Measurements from ENCODE around the gene GPR158. TPM values are rescaled to one million over a fixed set of nuclear protein-coding genes. Genes with fewer than 3 reads are reported as not detected.

The GPR158 gene
- total and polyA plus RNA-seq, 4 donors, result 0.42 TPM; not detected in 3

DNA sequence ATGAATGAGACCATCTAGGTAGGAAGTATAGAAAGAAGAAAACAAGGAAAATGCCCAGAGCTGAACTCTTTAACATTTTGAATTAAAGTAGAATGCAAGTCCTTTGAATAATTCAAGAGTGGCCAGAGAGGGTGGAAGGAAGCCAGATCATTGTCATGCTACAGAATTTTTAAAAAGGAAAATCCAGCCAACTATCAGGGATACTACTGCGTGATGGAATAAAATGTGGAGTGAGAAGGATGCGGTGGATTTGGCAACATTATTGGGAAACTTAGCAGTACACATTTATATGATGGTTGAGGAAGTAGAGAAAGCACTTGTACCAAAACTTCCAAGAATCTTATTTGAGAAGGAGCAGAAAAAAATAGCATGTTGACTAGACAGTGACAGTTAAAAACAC lies 261.6 kb downstream of the GPR158 start:
- ATAC-seq (ENCODE audit: low FRiP score) (no peak), DNase-seq (no peak)
- Histone ChIP-seq H3K9me3 (ENCODE audit: control insufficient read depth, low read length) (no peaks in the 10 kb centered on the region), H3K27ac (ENCODE audit: low read depth in 1 of 2, low read length in 2 of 2) (no peak overlapping the region), H3K4me3 (ENCODE audit: low read length in 2 of 2) (no peak overlapping the region), H3K4me1 (ENCODE audit: control insufficient read depth in 1 of 2, insufficient read depth in 2 of 2, low read length in 2 of 2) (no peaks in the 10 kb centered on the region), H3K36me3 (ENCODE audit: control insufficient read depth in 1 of 2, insufficient read depth in 2 of 2, low read length in 1 of 2) (no peaks in the 10 kb centered on the region), H3K27me3 (ENCODE audit: control insufficient read depth in 1 of 2, insufficient read depth in 2 of 2, low read length in 1 of 2) (no peaks in the 10 kb centered on the region)
- intact Hi-C loops (cut with DNase I), result no loop called here
- 80 to 90% methylated on average over 2 of the region's 2 CpGs for WGBS, 2 donors

- intact Hi-C loops (cut with DNase I), result no loop called here
- no peak for ATAC-seq (ENCODE audit: low FRiP score)
- no peaks in the 10 kb centered on the region for H3K4me1 ChIP-seq (ENCODE audit: control insufficient read depth in 1 of 2, insufficient read depth in 2 of 2, low read length in 2 of 2)
- H3K36me3 ChIP-seq (ENCODE audit: control insufficient read depth in 1 of 2, insufficient read depth in 2 of 2, low read length in 1 of 2), result no peaks in the 10 kb centered on the region
- H3K27me3 ChIP-seq (ENCODE audit: control insufficient read depth in 1 of 2, insufficient read depth in 2 of 2, low read length in 1 of 2), result no peaks in the 10 kb centered on the region
- WGBS, 2 donors, result 27 to 39% methylated on average over 1 of the region's 1 CpG
- no peak overlapping the region for H3K4me3 ChIP-seq (ENCODE audit: low read length in 2 of 2)
- DNase-seq, result no peak
- no peaks in the 10 kb centered on the region for H3K9me3 ChIP-seq (ENCODE audit: control insufficient read depth, low read length)
- no peak overlapping the region for H3K27ac ChIP-seq (ENCODE audit: low read depth in 1 of 2, low read length in 2 of 2)
Measured at GRCh38 chr10:25441270-25441669, 266.5 kb downstream of the GPR158 start.

- intact Hi-C loops (cut with DNase I), result no loop called here
- H3K36me3 ChIP-seq (ENCODE audit: control insufficient read depth in 1 of 2, insufficient read depth in 2 of 2, low read length in 1 of 2), result no peaks in the 10 kb centered on the region
- H3K27me3 ChIP-seq (ENCODE audit: control insufficient read depth in 1 of 2, insufficient read depth in 2 of 2, low read length in 1 of 2), result no peaks in the 10 kb centered on the region
- no peaks in the 10 kb centered on the region for H3K4me1 ChIP-seq (ENCODE audit: control insufficient read depth in 1 of 2, insufficient read depth in 2 of 2, low read length in 2 of 2)
- no peak overlapping the region for H3K27ac ChIP-seq (ENCODE audit: low read depth in 1 of 2, low read length in 2 of 2)
- no peak for DNase-seq
- no peak overlapping the region for H3K4me3 ChIP-seq (ENCODE audit: low read length in 2 of 2)
- WGBS, 2 donors, result 75 to 86% methylated on average over 6 of the region's 6 CpGs
- no peaks in the 10 kb centered on the region for H3K9me3 ChIP-seq (ENCODE audit: control insufficient read depth, low read length)
- peak; percentile 52 for ATAC-seq (ENCODE audit: low FRiP score)
Measured at GRCh38 chr10:25444266-25444665, 269.5 kb downstream of the GPR158 start.

DNA sequence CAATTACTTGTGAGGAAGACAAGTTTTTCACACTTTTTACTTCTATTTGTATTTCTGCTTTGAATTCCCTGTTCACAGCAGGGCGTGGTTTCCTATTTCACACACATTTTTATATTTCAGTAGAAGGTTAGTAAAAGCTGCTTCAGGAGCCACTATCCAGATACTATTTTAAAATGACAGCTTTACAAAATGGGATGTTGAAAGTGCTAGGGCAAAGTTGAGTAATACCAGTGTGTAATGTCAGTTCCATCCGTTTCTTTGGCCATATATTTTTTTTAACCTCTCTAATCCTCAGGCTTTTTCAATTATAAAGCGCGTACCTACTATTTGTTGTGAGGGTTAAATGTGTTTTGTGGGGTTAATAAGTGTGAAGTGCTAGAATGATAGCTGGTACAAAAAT lies 276.6 kb downstream of the GPR158 start:
- WGBS, 2 donors, result 73 to 74% methylated on average over 4 of the region's 4 CpGs
- no peak for DNase-seq
- Histone ChIP-seq H3K27ac (ENCODE audit: low read depth in 1 of 2, low read length in 2 of 2) (no peak overlapping the region), H3K27me3 (ENCODE audit: control insufficient read depth in 1 of 2, insufficient read depth in 2 of 2, low read length in 1 of 2) (no peaks in the 10 kb centered on the region), H3K36me3 (ENCODE audit: control insufficient read depth in 1 of 2, insufficient read depth in 2 of 2, low read length in 1 of 2) (no peaks in the 10 kb centered on the region), H3K9me3 (ENCODE audit: control insufficient read depth, low read length) (no peaks in the 10 kb centered on the region), H3K4me3 (ENCODE audit: low read length in 2 of 2) (no peak overlapping the region), H3K4me1 (ENCODE audit: control insufficient read depth in 1 of 2, insufficient read depth in 2 of 2, low read length in 2 of 2) (no peaks in the 10 kb centered on the region)
- no peak for ATAC-seq (ENCODE audit: low FRiP score)
- intact Hi-C loops (cut with DNase I), result no loop called here

DNA sequence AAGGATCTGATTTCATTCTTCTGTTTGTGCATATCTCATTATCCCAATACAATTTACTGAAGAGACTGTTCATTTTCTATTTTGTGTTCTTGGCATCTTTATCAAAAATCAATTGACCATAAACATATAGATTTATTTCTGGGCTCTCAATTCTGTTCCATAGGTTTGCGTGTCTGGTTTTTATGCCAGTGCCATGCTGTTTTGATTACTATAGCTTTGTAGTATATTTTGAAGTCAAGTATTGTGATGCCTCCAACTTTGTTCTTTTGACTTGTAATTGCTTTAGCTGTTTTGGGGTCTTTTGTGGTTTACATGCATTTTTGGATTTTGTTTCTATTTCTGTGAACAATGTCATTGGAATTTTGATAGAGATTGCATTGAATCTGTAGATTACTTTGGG lies 278.8 kb downstream of the GPR158 start:
- Histone ChIP-seq H3K4me1 (ENCODE audit: control insufficient read depth in 1 of 2, insufficient read depth in 2 of 2, low read length in 2 of 2) (no peaks in the 10 kb centered on the region), H3K27ac (ENCODE audit: low read depth in 1 of 2, low read length in 2 of 2) (no peak overlapping the region), H3K36me3 (ENCODE audit: control insufficient read depth in 1 of 2, insufficient read depth in 2 of 2, low read length in 1 of 2) (no peaks in the 10 kb centered on the region), H3K27me3 (ENCODE audit: control insufficient read depth in 1 of 2, insufficient read depth in 2 of 2, low read length in 1 of 2) (no peaks in the 10 kb centered on the region), H3K9me3 (ENCODE audit: control insufficient read depth, low read length) (no peaks in the 10 kb centered on the region), H3K4me3 (ENCODE audit: low read length in 2 of 2) (no peak overlapping the region)
- 87 to 91% methylated on average over 1 of the region's 1 CpG for WGBS, 2 donors
- ATAC-seq (ENCODE audit: low FRiP score) (no peak), DNase-seq (no peak)
- intact Hi-C loops (cut with DNase I), result no loop called here

GRCh38 chr10:25455980-25456567 lies 281.3 kb downstream of the GPR158 start:
- Histone ChIP-seq H3K36me3 (ENCODE audit: control insufficient read depth in 1 of 2, insufficient read depth in 2 of 2, low read length in 1 of 2) (no peaks in the 10 kb centered on the region), H3K4me1 (ENCODE audit: control insufficient read depth in 1 of 2, insufficient read depth in 2 of 2, low read length in 2 of 2) (no peaks in the 10 kb centered on the region), H3K9me3 (ENCODE audit: control insufficient read depth, low read length) (no peaks in the 10 kb centered on the region), H3K27ac (ENCODE audit: low read depth in 1 of 2, low read length in 2 of 2) (no peak overlapping the region), H3K27me3 (ENCODE audit: control insufficient read depth in 1 of 2, insufficient read depth in 2 of 2, low read length in 1 of 2) (no peaks in the 10 kb centered on the region), H3K4me3 (ENCODE audit: low read length in 2 of 2) (no peak overlapping the region)
- WGBS, 2 donors, result 20 to 21% methylated on average over 4 of the region's 4 CpGs
- ATAC-seq (ENCODE audit: low FRiP score), result no peak
- intact Hi-C loops (cut with DNase I), result no loop called here
- DNase-seq, result no peak

DNA sequence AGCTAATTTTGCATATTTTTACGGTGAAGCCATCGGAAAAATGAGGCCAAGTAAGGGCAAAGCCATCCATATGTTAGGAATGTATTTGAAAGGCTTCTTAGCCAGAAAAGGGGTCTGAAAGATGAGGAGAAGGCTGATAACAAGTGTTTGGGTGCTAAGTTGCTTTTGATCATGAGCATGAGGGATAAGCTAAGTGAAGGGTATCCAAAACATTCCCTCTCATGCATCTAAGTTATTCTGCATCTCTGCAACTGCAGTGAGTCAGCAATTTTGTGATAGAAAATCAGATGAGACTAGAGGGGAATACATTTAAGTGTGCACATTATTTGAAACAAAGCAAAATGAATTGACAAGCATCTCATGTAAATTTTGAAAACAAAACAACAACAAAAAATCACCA lies 282.8 kb downstream of the GPR158 start:
- DNase-seq (no peak), ATAC-seq (ENCODE audit: low FRiP score) (no peak)
- no peaks in the 10 kb centered on the region for H3K4me1 ChIP-seq (ENCODE audit: control insufficient read depth in 1 of 2, insufficient read depth in 2 of 2, low read length in 2 of 2)
- intact Hi-C loops (cut with DNase I), result no loop called here
- H3K36me3 ChIP-seq (ENCODE audit: control insufficient read depth in 1 of 2, insufficient read depth in 2 of 2, low read length in 1 of 2), result no peaks in the 10 kb centered on the region
- no peak overlapping the region for H3K27ac ChIP-seq (ENCODE audit: low read depth in 1 of 2, low read length in 2 of 2)
- H3K4me3 ChIP-seq (ENCODE audit: low read length in 2 of 2), result no peak overlapping the region
- no peaks in the 10 kb centered on the region for H3K9me3 ChIP-seq (ENCODE audit: control insufficient read depth, low read length)
- no peaks in the 10 kb centered on the region for H3K27me3 ChIP-seq (ENCODE audit: control insufficient read depth in 1 of 2, insufficient read depth in 2 of 2, low read length in 1 of 2)
- 71 to 80% methylated on average over 2 of the region's 2 CpGs for WGBS, 2 donors

GRCh38 chr10:25465582-25466372 lies 291.0 kb downstream of the GPR158 start:
- no peak for ATAC-seq (ENCODE audit: low FRiP score)
- no peaks in the 10 kb centered on the region for H3K4me1 ChIP-seq (ENCODE audit: control insufficient read depth in 1 of 2, insufficient read depth in 2 of 2, low read length in 2 of 2)
- H3K9me3 ChIP-seq (ENCODE audit: control insufficient read depth, low read length), result peaks cover 1% of the 10 kb centered on the region
- 86 to 89% methylated on average over 20 of the region's 20 CpGs for WGBS, 2 donors
- no peak overlapping the region for H3K27ac ChIP-seq (ENCODE audit: low read depth in 1 of 2, low read length in 2 of 2)
- DNase-seq, result peak in 1 of 2 donors; percentile 26
- no peaks in the 10 kb centered on the region for H3K36me3 ChIP-seq (ENCODE audit: control insufficient read depth in 1 of 2, insufficient read depth in 2 of 2, low read length in 1 of 2)
- intact Hi-C loops (cut with DNase I), result no loop called here
- H3K27me3 ChIP-seq (ENCODE audit: control insufficient read depth in 1 of 2, insufficient read depth in 2 of 2, low read length in 1 of 2), result no peaks in the 10 kb centered on the region
- no peak overlapping the region for H3K4me3 ChIP-seq (ENCODE audit: low read length in 2 of 2)

- Histone ChIP-seq H3K27ac (ENCODE audit: low read depth in 1 of 2, low read length in 2 of 2) (no peak overlapping the region), H3K36me3 (ENCODE audit: control insufficient read depth in 1 of 2, insufficient read depth in 2 of 2, low read length in 1 of 2) (no peaks in the 10 kb centered on the region), H3K27me3 (ENCODE audit: control insufficient read depth in 1 of 2, insufficient read depth in 2 of 2, low read length in 1 of 2) (no peaks in the 10 kb centered on the region), H3K9me3 (ENCODE audit: control insufficient read depth, low read length) (peaks cover 1% of the 10 kb centered on the region), H3K4me3 (ENCODE audit: low read length in 2 of 2) (no peak overlapping the region), H3K4me1 (ENCODE audit: control insufficient read depth in 1 of 2, insufficient read depth in 2 of 2, low read length in 2 of 2) (no peaks in the 10 kb centered on the region)
- 62 to 65% methylated on average over 8 of the region's 8 CpGs for WGBS, 2 donors
- intact Hi-C loops (cut with DNase I), result no loop called here
- ATAC-seq (ENCODE audit: low FRiP score) (no peak), DNase-seq (no peak)
Measured at GRCh38 chr10:25467881-25468280, 293.1 kb downstream of the GPR158 start.
